HCT116 (cell line): ENCODE data around the gene PRR14L.

Experiments
- EZH2phosphoT487 ChIP-seq: fragments of 200-600 bp; IDR thresholded peaks from 2 replicates; pipeline ENCODE4 v1.6.1; 2018; ENCODE audit warnings: antibody characterized with exemption, borderline replicate concordance
- POLR2A ChIP-seq: IDR thresholded peaks from 2 replicates; pipeline ENCODE4 v1.7.0; 2011; ENCODE audit warnings: borderline replicate concordance; ENCODE audit not compliant: insufficient read depth, insufficient read length; ENCODE audit errors: extremely low read depth
- POLR2AphosphoS5 ChIP-seq: IDR thresholded peaks from 2 replicates; pipeline ENCODE4 v1.6.1; 2011; ENCODE audit warnings: mild to moderate bottlenecking, low read depth, low read length, moderate library complexity
- SRF ChIP-seq: IDR thresholded peaks from 2 replicates; pipeline ENCODE4 v1.6.1; 2012; ENCODE audit warnings: low read depth
- YY1 ChIP-seq: IDR thresholded peaks from 2 replicates; pipeline ENCODE4 v1.6.1; 2011; ENCODE audit warnings: low read length, low read depth, moderate library complexity, mild to moderate bottlenecking; ENCODE audit not compliant: insufficient replicate concordance; ENCODE audit errors: extremely low read depth
- TF ChIP-seq, protein P1 (sequence below): IDR thresholded peaks from 2 replicates; pipeline ENCODE4 v1.6.1; 2012
- TF ChIP-seq, protein P2 (sequence below), 3 experiments: fragments of 200-600 bp in 1 of 3; sonication (generic) in 1 of 3; IDR thresholded peaks in 2 of 3; conservative IDR thresholded peaks in 1 of 3; 2 replicates each; pipeline ENCODE4 v1.5.1; 2012 to 2017; ENCODE audit warnings: low read depth in 2 of 3, low read length in 2 of 3, antibody characterized with exemption in 1 of 3, borderline replicate concordance in 1 of 3, control low read depth in 1 of 3, mild to moderate bottlenecking in 1 of 3, mixed read lengths in 1 of 3, mixed run types in 1 of 3, moderate library complexity in 1 of 3; ENCODE audit not compliant: insufficient read depth in 1 of 3
- TF ChIP-seq, protein P3 (sequence below): IDR thresholded peaks from 2 replicates; pipeline ENCODE4 v1.6.1; 2012; ENCODE audit warnings: low read depth

DNA sequence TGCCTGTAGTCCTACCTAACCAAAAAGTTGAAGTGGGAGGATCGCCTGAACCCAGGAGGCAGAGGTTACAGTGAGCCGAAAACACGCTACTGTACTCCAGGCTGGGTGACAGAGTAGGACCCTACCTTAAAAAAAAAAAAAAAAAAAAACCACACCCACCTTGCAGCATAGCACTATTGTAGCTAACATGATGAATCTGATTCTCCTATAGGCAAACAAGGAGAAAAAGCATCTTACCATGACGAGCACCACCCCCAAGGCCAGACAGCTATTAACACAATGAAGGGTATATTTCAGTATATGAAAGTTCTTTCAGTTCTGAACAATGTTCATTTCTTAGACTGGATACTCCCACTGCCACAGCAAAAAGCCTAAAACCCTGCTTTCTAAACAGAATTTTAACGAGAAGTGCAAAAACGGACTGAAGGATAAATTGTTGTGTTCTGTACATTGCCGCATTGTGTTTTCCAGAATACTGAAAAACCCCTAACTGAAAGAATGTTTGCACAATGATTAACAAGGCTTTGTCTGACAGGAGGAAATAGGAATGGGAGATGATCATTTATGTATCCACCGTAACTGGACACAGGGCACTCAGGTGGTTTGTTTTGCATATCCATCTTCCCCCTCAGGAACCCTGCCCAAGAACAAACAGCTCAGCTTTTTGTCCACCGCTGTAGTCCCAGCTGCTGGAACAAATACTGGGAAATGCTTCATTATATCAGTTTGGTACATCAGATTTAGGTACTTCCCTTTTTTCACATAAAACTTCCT lies 96.8 kb downstream of the PRR14L start:
- TF ChIP-seq, protein P1, sequence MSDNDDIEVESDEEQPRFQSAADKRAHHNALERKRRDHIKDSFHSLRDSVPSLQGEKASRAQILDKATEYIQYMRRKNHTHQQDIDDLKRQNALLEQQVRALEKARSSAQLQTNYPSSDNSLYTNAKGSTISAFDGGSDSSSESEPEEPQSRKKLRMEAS: no peak
- TF ChIP-seq POLR2AphosphoS5 (no peak), SRF (no peak), POLR2A (no peak), YY1 (no peak), EZH2phosphoT487 (no peak)
- TF ChIP-seq, protein P2, sequence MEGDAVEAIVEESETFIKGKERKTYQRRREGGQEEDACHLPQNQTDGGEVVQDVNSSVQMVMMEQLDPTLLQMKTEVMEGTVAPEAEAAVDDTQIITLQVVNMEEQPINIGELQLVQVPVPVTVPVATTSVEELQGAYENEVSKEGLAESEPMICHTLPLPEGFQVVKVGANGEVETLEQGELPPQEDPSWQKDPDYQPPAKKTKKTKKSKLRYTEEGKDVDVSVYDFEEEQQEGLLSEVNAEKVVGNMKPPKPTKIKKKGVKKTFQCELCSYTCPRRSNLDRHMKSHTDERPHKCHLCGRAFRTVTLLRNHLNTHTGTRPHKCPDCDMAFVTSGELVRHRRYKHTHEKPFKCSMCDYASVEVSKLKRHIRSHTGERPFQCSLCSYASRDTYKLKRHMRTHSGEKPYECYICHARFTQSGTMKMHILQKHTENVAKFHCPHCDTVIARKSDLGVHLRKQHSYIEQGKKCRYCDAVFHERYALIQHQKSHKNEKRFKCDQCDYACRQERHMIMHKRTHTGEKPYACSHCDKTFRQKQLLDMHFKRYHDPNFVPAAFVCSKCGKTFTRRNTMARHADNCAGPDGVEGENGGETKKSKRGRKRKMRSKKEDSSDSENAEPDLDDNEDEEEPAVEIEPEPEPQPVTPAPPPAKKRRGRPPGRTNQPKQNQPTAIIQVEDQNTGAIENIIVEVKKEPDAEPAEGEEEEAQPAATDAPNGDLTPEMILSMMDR (IDR thresholded peaks at IDR 0.05 in 2 of 3, conservative IDR thresholded peaks at IDR 0.05 in 1 of 3; ENCODE audit: borderline replicate concordance in 1 of 3, insufficient read depth in 1 of 3, low read depth in 2 of 3, low read length in 2 of 3): no peak
- TF ChIP-seq, protein P3, sequence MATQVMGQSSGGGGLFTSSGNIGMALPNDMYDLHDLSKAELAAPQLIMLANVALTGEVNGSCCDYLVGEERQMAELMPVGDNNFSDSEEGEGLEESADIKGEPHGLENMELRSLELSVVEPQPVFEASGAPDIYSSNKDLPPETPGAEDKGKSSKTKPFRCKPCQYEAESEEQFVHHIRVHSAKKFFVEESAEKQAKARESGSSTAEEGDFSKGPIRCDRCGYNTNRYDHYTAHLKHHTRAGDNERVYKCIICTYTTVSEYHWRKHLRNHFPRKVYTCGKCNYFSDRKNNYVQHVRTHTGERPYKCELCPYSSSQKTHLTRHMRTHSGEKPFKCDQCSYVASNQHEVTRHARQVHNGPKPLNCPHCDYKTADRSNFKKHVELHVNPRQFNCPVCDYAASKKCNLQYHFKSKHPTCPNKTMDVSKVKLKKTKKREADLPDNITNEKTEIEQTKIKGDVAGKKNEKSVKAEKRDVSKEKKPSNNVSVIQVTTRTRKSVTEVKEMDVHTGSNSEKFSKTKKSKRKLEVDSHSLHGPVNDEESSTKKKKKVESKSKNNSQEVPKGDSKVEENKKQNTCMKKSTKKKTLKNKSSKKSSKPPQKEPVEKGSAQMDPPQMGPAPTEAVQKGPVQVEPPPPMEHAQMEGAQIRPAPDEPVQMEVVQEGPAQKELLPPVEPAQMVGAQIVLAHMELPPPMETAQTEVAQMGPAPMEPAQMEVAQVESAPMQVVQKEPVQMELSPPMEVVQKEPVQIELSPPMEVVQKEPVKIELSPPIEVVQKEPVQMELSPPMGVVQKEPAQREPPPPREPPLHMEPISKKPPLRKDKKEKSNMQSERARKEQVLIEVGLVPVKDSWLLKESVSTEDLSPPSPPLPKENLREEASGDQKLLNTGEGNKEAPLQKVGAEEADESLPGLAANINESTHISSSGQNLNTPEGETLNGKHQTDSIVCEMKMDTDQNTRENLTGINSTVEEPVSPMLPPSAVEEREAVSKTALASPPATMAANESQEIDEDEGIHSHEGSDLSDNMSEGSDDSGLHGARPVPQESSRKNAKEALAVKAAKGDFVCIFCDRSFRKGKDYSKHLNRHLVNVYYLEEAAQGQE: no peak
